Omental fat pad (tissue), 4 donors: Measurements from ENCODE around the gene CRACR2B. TPM values are rescaled to one million over a fixed set of nuclear protein-coding genes. Genes with fewer than 3 reads are reported as not detected.
A peak's percentile ranks its signal among the peaks of the same experiment; 100 is the strongest.

Source experiments
- ATAC-seq: fragments of 150-250 bp; one replicate; pipeline ENCODE4 v1.9.1; 2016; ENCODE audit warnings: mild to moderate bottlenecking, moderate library complexity; ENCODE audit not compliant: low FRiP score
- DNase-seq: peaks from one replicate; pipeline ENCODE4 v3.0.0-alpha.2; 2019; ENCODE audit warnings: low spot score
- total RNA-seq, 4 donors: library from RNA; depleted of rRNA; stranded (reverse); fragments of >200 nt; gene quantifications; one replicate each; pipeline ENCODE4 v1.1.0, GENCODE V29; 2016
- TF ChIP-seq, protein P1 (sequence below), 3 donors: fragments of 450-650 bp; IDR thresholded peaks; one replicate each; pipeline ENCODE4 v1.5.1; 2016 to 2017; ENCODE audit warnings: antibody characterized with exemption in 3 of 3, mild to moderate bottlenecking in 3 of 3, moderate library complexity in 2 of 3

The CRACR2B gene
- total RNA-seq, 4 donors from 2014 or later = 6.3 to 39.7 (median 6.9) TPM

DNA sequence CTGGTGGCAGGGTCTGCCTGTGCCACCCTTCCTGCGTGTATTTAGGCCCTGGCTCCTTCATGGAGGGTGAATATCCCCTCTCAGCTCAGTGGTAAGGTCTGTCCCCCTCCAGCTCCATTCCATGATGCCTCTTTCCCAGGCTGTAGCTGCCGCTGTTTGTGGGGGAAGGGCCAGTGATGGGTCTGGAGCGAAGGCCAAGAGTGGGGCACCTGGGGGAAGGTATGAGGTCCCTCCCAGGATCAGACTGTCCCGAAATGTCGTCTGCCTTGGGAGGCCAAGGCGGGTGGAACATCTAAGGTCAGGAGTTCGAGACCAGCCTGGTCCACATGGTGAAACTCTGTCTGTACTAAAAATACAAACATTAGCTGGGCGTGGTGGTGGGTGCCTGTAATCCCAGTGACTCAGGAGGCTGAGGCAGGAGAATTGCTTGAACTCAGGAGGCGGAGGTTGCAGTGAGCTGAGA lies 6.2 kb downstream of the CRACR2B start:
- ATAC-seq = no peak
- no peak for DNase-seq
- TF ChIP-seq, protein P1, sequence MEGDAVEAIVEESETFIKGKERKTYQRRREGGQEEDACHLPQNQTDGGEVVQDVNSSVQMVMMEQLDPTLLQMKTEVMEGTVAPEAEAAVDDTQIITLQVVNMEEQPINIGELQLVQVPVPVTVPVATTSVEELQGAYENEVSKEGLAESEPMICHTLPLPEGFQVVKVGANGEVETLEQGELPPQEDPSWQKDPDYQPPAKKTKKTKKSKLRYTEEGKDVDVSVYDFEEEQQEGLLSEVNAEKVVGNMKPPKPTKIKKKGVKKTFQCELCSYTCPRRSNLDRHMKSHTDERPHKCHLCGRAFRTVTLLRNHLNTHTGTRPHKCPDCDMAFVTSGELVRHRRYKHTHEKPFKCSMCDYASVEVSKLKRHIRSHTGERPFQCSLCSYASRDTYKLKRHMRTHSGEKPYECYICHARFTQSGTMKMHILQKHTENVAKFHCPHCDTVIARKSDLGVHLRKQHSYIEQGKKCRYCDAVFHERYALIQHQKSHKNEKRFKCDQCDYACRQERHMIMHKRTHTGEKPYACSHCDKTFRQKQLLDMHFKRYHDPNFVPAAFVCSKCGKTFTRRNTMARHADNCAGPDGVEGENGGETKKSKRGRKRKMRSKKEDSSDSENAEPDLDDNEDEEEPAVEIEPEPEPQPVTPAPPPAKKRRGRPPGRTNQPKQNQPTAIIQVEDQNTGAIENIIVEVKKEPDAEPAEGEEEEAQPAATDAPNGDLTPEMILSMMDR (IDR thresholded peaks at IDR 0.05) = no peak

DNA sequence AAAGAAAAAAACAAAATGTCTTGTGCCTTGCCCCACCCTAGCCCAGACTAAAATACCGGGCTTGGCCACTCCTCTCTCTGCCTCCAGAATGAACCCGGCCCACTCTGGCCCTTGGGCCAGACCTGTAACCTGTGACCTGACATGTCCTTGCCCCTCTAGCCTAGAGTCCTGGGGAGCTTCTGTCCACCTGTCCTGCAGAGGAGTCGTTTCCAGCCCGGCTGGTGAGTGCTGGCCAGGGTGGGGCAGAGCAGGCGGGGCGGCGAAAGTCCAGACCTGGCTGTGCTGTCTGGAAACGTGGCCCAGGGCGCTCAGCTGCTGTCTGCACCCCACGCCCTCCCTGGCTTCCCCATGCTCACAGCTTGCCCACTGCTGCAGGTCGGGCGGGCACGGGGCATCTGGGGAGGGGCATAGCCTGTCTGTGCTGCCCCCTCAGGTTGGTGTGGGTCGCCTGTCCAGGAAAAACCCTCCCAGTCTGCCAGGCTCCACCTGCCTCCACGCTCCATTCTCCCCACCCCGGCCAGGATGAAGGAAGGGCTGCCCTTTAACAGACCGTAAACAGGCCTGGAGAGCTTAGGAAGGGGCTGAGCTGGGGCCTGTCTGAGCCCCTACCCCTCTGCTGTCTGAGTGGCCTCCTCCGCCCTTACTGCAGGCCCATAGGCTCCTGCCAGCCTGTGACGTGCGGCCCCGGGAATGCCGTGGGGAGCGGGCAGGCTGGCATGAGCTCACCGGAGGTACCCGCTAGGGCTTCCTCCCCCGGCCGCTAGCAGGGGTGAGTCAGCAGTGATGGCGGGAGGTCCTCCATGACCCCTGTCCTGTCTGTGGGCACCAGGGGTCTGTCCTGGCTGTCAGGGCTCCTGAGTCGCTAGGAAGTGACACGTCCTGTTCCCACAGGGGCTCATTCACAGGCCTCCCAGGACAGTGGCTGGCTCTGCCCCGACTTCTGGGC lies 6.9 kb downstream of the CRACR2B start:
- TF ChIP-seq, protein P1 (IDR thresholded peaks at IDR 0.05) = no peak
- DNase-seq = no peak
- peak; percentile 63 for ATAC-seq

- no peak for DNase-seq
- ATAC-seq = no peak
- TF ChIP-seq, protein P1 (IDR thresholded peaks at IDR 0.05) = no peak
Observed at GRCh38 chr11:836274-836673, 8.6 kb downstream of the CRACR2B start.

- TF ChIP-seq, protein P1 (IDR thresholded peaks at IDR 0.05) = no peak
- ATAC-seq = no peak
Observed at GRCh38 chr11:836700-837099, 9.0 kb downstream of the CRACR2B start.

GRCh38 chr11:837189-837989 lies 9.7 kb downstream of the CRACR2B start:
- DNase-seq (no peak), ATAC-seq (no peak)
- TF ChIP-seq, protein P1 (IDR thresholded peaks at IDR 0.05) = no peak

More at GRCh38 chr11:836700-837099, 9.0 kb downstream of the CRACR2B start:
- no peak for DNase-seq

DNA sequence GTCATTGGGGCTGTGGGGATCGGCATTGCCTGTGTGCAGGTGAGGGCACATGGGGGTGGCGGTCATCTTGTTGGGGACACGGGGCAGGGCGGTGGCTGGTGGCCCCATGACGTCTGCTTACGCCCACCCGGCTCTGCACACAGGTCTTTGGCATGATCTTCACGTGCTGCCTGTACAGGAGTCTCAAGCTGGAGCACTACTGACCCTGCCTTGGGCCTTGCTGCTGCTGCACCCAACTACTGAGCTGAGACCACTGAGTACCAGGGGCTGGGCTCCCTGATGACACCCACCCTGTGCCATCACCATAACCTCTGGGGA lies 10.2 kb downstream of the CRACR2B start:
- TF ChIP-seq, protein P1 (IDR thresholded peaks at IDR 0.05) = no peak
- DNase-seq (no peak), ATAC-seq (no peak)
